Panc1 (cell line): Measurements from ENCODE around the gene SLC9B1.
A peak's percentile ranks its signal among the peaks of the same experiment; 100 is the strongest.

ENCODE experiments used
- POLR2AphosphoS5 ChIP-seq: IDR thresholded peaks from 2 replicates; pipeline ENCODE4 v1.6.1; 2012; ENCODE audit warnings: mild to moderate bottlenecking, low read depth, low read length, moderate library complexity
- TCF7L2 ChIP-seq: IDR thresholded peaks from 2 replicates; pipeline ENCODE4 v1.6.1; 2011; ENCODE audit warnings: mild to moderate bottlenecking, low read depth, low read length, inconsistent platforms
- TF ChIP-seq, protein P1 (sequence below): fragments of 450-650 bp; IDR thresholded peaks from 2 replicates; pipeline ENCODE4 v1.5.1; 2017; ENCODE audit warnings: mild to moderate bottlenecking
- TF ChIP-seq, protein P2 (sequence below), 2 experiments: IDR thresholded peaks; 2 replicates each; pipeline ENCODE4 v1.6.1; 2011 to 2012; ENCODE audit warnings: low read depth in 2 of 2, control low read depth in 1 of 2, low read length in 1 of 2, mild to moderate bottlenecking in 1 of 2, moderate library complexity in 1 of 2; ENCODE audit not compliant: insufficient read depth in 1 of 2

- TF ChIP-seq, protein P1, sequence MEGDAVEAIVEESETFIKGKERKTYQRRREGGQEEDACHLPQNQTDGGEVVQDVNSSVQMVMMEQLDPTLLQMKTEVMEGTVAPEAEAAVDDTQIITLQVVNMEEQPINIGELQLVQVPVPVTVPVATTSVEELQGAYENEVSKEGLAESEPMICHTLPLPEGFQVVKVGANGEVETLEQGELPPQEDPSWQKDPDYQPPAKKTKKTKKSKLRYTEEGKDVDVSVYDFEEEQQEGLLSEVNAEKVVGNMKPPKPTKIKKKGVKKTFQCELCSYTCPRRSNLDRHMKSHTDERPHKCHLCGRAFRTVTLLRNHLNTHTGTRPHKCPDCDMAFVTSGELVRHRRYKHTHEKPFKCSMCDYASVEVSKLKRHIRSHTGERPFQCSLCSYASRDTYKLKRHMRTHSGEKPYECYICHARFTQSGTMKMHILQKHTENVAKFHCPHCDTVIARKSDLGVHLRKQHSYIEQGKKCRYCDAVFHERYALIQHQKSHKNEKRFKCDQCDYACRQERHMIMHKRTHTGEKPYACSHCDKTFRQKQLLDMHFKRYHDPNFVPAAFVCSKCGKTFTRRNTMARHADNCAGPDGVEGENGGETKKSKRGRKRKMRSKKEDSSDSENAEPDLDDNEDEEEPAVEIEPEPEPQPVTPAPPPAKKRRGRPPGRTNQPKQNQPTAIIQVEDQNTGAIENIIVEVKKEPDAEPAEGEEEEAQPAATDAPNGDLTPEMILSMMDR = no peak
- TF ChIP-seq, protein P2, sequence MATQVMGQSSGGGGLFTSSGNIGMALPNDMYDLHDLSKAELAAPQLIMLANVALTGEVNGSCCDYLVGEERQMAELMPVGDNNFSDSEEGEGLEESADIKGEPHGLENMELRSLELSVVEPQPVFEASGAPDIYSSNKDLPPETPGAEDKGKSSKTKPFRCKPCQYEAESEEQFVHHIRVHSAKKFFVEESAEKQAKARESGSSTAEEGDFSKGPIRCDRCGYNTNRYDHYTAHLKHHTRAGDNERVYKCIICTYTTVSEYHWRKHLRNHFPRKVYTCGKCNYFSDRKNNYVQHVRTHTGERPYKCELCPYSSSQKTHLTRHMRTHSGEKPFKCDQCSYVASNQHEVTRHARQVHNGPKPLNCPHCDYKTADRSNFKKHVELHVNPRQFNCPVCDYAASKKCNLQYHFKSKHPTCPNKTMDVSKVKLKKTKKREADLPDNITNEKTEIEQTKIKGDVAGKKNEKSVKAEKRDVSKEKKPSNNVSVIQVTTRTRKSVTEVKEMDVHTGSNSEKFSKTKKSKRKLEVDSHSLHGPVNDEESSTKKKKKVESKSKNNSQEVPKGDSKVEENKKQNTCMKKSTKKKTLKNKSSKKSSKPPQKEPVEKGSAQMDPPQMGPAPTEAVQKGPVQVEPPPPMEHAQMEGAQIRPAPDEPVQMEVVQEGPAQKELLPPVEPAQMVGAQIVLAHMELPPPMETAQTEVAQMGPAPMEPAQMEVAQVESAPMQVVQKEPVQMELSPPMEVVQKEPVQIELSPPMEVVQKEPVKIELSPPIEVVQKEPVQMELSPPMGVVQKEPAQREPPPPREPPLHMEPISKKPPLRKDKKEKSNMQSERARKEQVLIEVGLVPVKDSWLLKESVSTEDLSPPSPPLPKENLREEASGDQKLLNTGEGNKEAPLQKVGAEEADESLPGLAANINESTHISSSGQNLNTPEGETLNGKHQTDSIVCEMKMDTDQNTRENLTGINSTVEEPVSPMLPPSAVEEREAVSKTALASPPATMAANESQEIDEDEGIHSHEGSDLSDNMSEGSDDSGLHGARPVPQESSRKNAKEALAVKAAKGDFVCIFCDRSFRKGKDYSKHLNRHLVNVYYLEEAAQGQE (IDR thresholded peaks at IDR 0.05; ENCODE audit: insufficient read depth in 1 of 2, low read depth in 2 of 2, low read length in 1 of 2) = no peak
- peak; percentile 82 for TF ChIP-seq POLR2AphosphoS5
- TF ChIP-seq TCF7L2 = no peak
Measured at GRCh38 chr4:103019308-103020124, at the start of gene SLC9B1.
